Uterus (tissue), 2 donors: ENCODE data around the gene MRPL14.

Experiments used
- CTCF ChIP-seq, 4 experiments: fragments of 200-600 bp in 2 of 4; fragments of 450-650 bp in 2 of 4; sonication (generic) in 2 of 4; IDR thresholded peaks; one replicate each; pipeline ENCODE4 v1.5.1; 2016 to 2019; ENCODE audit warnings: antibody characterized with exemption in 4 of 4, mild to moderate bottlenecking in 2 of 4, moderate library complexity in 1 of 4
- POLR2A ChIP-seq, 2 donors: fragments of 450-650 bp; IDR thresholded peaks; one replicate each; pipeline ENCODE4 v1.6.1; 2016; ENCODE audit warnings: antibody characterized with exemption in 2 of 2, mild to moderate bottlenecking in 1 of 2, moderate library complexity in 1 of 2

- TF ChIP-seq POLR2A (IDR thresholded peaks at IDR 0.05) (no peak), CTCF (IDR thresholded peaks at IDR 0.05) (no peak)
Measured at GRCh38 chr6:44110005-44110676, 17.1 kb downstream of the MRPL14 start.
